ENCODE measurements around the gene RBBP8NL.
"Not testable (repeated sequence)": the region's sequence is repeated elsewhere in the genome, so short reads cannot be mapped to it uniquely, and the experiment has no call there.

The RBBP8NL gene

GRCh38 chr20:62441987-62442539, 14.7 kb upstream of the RBBP8NL start:
- no peak for FAIRE-seq

- FAIRE-seq = no peak
Measured at GRCh38 chr20:62439218-62439617, 11.9 kb upstream of the RBBP8NL start.

GRCh38 chr20:62437927-62438326, 10.6 kb upstream of the RBBP8NL start:
- no peak for FAIRE-seq

- FAIRE-seq = no peak
Measured at GRCh38 chr20:62437496-62437895, 10.2 kb upstream of the RBBP8NL start.

GRCh38 chr20:62436692-62437091, 9.4 kb upstream of the RBBP8NL start:
- FAIRE-seq = no peak

GRCh38 chr20:62433658-62434497, 6.5 kb upstream of the RBBP8NL start:
- no peak for FAIRE-seq

- FAIRE-seq = no peak
Measured at GRCh38 chr20:62430866-62431447, 3.6 kb upstream of the RBBP8NL start.

- no peak for FAIRE-seq
Measured at GRCh38 chr20:62430311-62430853, 3.0 kb upstream of the RBBP8NL start.

- no peak for FAIRE-seq
Measured at GRCh38 chr20:62429455-62430310, 2.3 kb upstream of the RBBP8NL start.

- FAIRE-seq = no peak
Measured at GRCh38 chr20:62428396-62429295, 1.3 kb upstream of the RBBP8NL start.

GRCh38 chr20:62428002-62428372, 648 bp upstream of the RBBP8NL start:
- no peak for FAIRE-seq

- FAIRE-seq = no peak
Measured at GRCh38 chr20:62426699-62427131, 624 bp downstream of the RBBP8NL start.

- not testable (repeated sequence) for FAIRE-seq
Measured at GRCh38 chr20:62426059-62426348, 1.3 kb downstream of the RBBP8NL start.

GRCh38 chr20:62425281-62426058, 1.9 kb downstream of the RBBP8NL start:
- no peak for FAIRE-seq

GRCh38 chr20:62424249-62425107, 2.9 kb downstream of the RBBP8NL start:
- no peak for FAIRE-seq

- no peak for FAIRE-seq
Measured at GRCh38 chr20:62423326-62423706, 4.0 kb downstream of the RBBP8NL start.

- no peak for FAIRE-seq
Measured at GRCh38 chr20:62422636-62423325, 4.6 kb downstream of the RBBP8NL start.

- no peak for FAIRE-seq
Measured at GRCh38 chr20:62421716-62421990, 5.7 kb downstream of the RBBP8NL start.

- no peak for FAIRE-seq
Measured at GRCh38 chr20:62420846-62421715, 6.3 kb downstream of the RBBP8NL start.
